IPS-15b (cell line): ENCODE measurements around the gene GALNT6.
A peak's percentile ranks its signal among the peaks of the same experiment; 100 is the strongest.

Experiments
- H3K27me3 ChIP-seq: one replicate; pipeline ENCODE4 v1.6.1; 2013; ENCODE audit warnings: low read length; ENCODE audit not compliant: control insufficient read depth, insufficient read depth
- H3K36me3 ChIP-seq: one replicate; pipeline ENCODE4 v1.6.1; 2013; ENCODE audit warnings: low read length; ENCODE audit not compliant: control insufficient read depth, insufficient read depth
- H3K4me1 ChIP-seq: one replicate; pipeline ENCODE4 v1.6.1; 2013; ENCODE audit warnings: mild to moderate bottlenecking, low read length; ENCODE audit not compliant: control insufficient read depth, insufficient read depth
- H3K4me3 ChIP-seq: one replicate; pipeline ENCODE4 v1.5.1; 2013; ENCODE audit warnings: low read depth, low read length
- H3K9ac ChIP-seq: one replicate; pipeline ENCODE4 v1.6.1; 2013; ENCODE audit warnings: low read depth, mild to moderate bottlenecking, low read length
- H3K9me3 ChIP-seq: one replicate; pipeline ENCODE4 v1.6.1; 2013; ENCODE audit warnings: mild to moderate bottlenecking, low read length; ENCODE audit not compliant: control insufficient read depth, insufficient read depth

GALNT6 gene

GRCh38 chr12:51403681-51404136 lies 12.5 kb upstream of the GALNT6 start:
- Histone ChIP-seq H3K27me3 (no peaks in the 10 kb centered on the region), H3K9me3 (no peaks in the 10 kb centered on the region), H3K36me3 (no peaks in the 10 kb centered on the region), H3K4me3 (no peak overlapping the region), H3K4me1 (no peaks in the 10 kb centered on the region), H3K9ac (no peak overlapping the region)

- H3K9ac ChIP-seq = no peak overlapping the region
- no peak overlapping the region for H3K4me3 ChIP-seq
- no peaks in the 10 kb centered on the region for H3K9me3 ChIP-seq
- H3K27me3 ChIP-seq = no peaks in the 10 kb centered on the region
- H3K4me1 ChIP-seq = no peaks in the 10 kb centered on the region
- no peaks in the 10 kb centered on the region for H3K36me3 ChIP-seq
Observed at GRCh38 chr12:51403159-51403558, 12.0 kb upstream of the GALNT6 start.

GRCh38 chr12:51401900-51402299 lies 10.7 kb upstream of the GALNT6 start:
- Histone ChIP-seq H3K4me3 (no peak overlapping the region), H3K9ac (no peak overlapping the region), H3K36me3 (no peaks in the 10 kb centered on the region), H3K27me3 (no peaks in the 10 kb centered on the region), H3K9me3 (no peaks in the 10 kb centered on the region), H3K4me1 (no peaks in the 10 kb centered on the region)

GRCh38 chr12:51401486-51401885 lies 10.3 kb upstream of the GALNT6 start:
- no peaks in the 10 kb centered on the region for H3K36me3 ChIP-seq
- H3K4me1 ChIP-seq = no peaks in the 10 kb centered on the region
- H3K4me3 ChIP-seq = no peak overlapping the region
- no peaks in the 10 kb centered on the region for H3K27me3 ChIP-seq
- no peaks in the 10 kb centered on the region for H3K9me3 ChIP-seq
- no peak overlapping the region for H3K9ac ChIP-seq

GRCh38 chr12:51401020-51401419 lies 9.8 kb upstream of the GALNT6 start:
- Histone ChIP-seq H3K9ac (no peak overlapping the region), H3K4me3 (no peak overlapping the region), H3K36me3 (no peaks in the 10 kb centered on the region), H3K9me3 (no peaks in the 10 kb centered on the region), H3K4me1 (no peaks in the 10 kb centered on the region), H3K27me3 (no peaks in the 10 kb centered on the region)

GRCh38 chr12:51399891-51400290 lies 8.7 kb upstream of the GALNT6 start:
- no peak overlapping the region for H3K9ac ChIP-seq
- H3K27me3 ChIP-seq = no peaks in the 10 kb centered on the region
- no peaks in the 10 kb centered on the region for H3K36me3 ChIP-seq
- no peak overlapping the region for H3K4me3 ChIP-seq
- H3K9me3 ChIP-seq = no peaks in the 10 kb centered on the region
- no peaks in the 10 kb centered on the region for H3K4me1 ChIP-seq

- Histone ChIP-seq H3K9me3 (no peaks in the 10 kb centered on the region), H3K36me3 (peaks cover 4% of the 10 kb centered on the region), H3K9ac (no peak overlapping the region), H3K4me3 (no peak overlapping the region), H3K27me3 (no peaks in the 10 kb centered on the region), H3K4me1 (peaks cover 2% of the 10 kb centered on the region)
Observed at GRCh38 chr12:51397670-51398069, 6.5 kb upstream of the GALNT6 start.

GRCh38 chr12:51395283-51396230 lies 4.4 kb upstream of the GALNT6 start:
- Histone ChIP-seq H3K36me3 (peaks cover 4% of the 10 kb centered on the region), H3K9me3 (no peaks in the 10 kb centered on the region), H3K27me3 (no peaks in the 10 kb centered on the region), H3K4me3 (no peak overlapping the region), H3K4me1 (peaks cover 5% of the 10 kb centered on the region), H3K9ac (no peak overlapping the region)

GRCh38 chr12:51393676-51394545 lies 2.7 kb upstream of the GALNT6 start:
- Histone ChIP-seq H3K9me3 (no peaks in the 10 kb centered on the region), H3K27me3 (no peaks in the 10 kb centered on the region), H3K4me1 (peaks cover 7% of the 10 kb centered on the region), H3K9ac (no peak overlapping the region), H3K36me3 (peaks cover 4% of the 10 kb centered on the region), H3K4me3 (no peak overlapping the region)

- no peak overlapping the region for H3K9ac ChIP-seq
- no peaks in the 10 kb centered on the region for H3K9me3 ChIP-seq
- H3K36me3 ChIP-seq = peaks cover 4% of the 10 kb centered on the region
- H3K4me3 ChIP-seq = peak overlapping the region; percentile 94
- no peaks in the 10 kb centered on the region for H3K27me3 ChIP-seq
- peaks cover 9% of the 10 kb centered on the region for H3K4me1 ChIP-seq
Observed at GRCh38 chr12:51392556-51393237, 1.5 kb upstream of the GALNT6 start.

- Histone ChIP-seq H3K36me3 (peaks cover 4% of the 10 kb centered on the region), H3K4me1 (peaks cover 9% of the 10 kb centered on the region), H3K4me3 (peak overlapping the region; percentile 87), H3K9ac (peak overlapping the region; percentile 87), H3K27me3 (no peaks in the 10 kb centered on the region), H3K9me3 (no peaks in the 10 kb centered on the region)
Observed at GRCh38 chr12:51390891-51391282, 319 bp downstream of the GALNT6 start.
